HG02840 (cell line): ENCODE data around the gene SYTL3.
"Not testable (repeated sequence)": the region's sequence is repeated elsewhere in the genome, so short reads cannot be mapped to it uniquely, and the experiment has no call there.

Source experiments
- ATAC-seq: cut with Tn5 transposase; IDR thresholded peaks from one replicate; pipeline ENCODE4 v1.9.1; 2021; ENCODE audit warnings: mild to moderate bottlenecking, moderate library complexity, moderate number of reproducible peaks; ENCODE audit not compliant: unreplicated experiment, low FRiP score

SYTL3 gene

DNA sequence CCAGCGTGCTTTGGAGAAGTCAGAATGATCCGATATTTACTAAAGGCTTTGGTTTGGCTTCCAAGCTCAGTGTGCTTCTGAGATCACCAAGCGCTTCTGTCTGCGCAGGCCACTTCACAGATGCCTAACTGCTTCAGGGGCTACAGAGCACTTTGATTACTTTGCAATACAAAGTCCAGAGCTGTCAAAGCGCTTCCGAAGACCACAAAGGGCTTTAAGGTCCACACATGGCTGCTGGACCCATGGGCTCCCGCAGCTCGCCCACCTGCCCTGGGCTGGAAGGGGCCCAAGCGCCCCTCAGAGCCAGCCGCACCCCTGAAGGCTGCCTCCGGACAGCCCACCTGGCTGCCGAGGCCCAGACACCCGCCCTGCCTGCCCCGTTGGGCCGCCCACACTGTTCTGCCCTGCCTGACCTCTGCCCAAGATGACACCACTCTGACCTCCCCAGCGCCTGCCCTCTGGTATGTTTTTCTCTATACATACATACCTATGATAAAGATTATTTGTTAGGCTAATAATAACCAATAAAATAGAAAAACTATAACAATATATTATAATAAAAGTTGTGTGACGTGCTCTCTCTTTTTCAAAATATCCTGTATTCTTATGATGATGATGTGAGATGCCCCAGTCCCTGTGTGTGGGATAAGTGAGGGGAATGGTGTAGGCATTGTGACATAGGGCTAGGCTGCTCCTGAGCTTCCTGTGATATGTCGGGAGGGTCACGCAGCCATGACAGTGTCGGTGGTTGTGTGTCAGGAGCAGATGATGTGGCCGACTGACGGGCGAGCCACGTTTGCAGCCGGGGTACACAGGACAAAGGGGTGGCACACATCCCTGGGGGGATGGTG, 27.9 kb upstream of the SYTL3 start:
- ATAC-seq: no peak

DNA sequence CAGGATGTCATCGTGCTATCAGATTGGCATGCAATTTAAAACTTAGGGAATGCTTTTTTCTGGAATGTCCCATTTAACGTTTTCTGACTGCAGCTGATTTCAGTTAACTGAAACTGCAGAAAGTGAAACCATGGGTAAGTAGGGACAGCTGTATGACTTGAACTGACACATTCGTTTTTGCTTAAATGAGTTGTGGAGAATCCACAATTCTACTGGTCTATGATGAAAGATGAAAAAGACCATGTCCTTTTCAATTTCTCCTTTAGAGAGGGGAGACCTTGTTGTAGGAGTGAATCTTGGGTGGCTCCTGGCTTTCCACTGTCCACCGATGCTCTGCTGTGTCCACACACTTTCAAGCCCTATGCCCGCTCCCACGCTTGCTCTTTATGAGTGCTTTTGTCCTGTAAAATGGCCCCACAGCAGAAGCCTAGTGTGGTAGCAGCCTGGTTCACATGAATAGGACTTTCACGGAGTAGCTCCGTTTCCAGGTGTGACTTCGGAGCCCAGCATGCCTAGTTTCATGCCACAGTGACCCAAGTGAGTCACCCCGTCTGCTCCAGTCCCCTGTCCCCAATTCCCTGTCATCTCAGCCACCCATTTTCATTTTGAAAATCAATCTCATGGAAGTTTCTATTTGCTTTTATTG, 27.2 kb upstream of the SYTL3 start:
- ATAC-seq: no peak

- ATAC-seq: no peak
Measured at GRCh38 chr6:158624684-158625682, 24.9 kb upstream of the SYTL3 start.

DNA sequence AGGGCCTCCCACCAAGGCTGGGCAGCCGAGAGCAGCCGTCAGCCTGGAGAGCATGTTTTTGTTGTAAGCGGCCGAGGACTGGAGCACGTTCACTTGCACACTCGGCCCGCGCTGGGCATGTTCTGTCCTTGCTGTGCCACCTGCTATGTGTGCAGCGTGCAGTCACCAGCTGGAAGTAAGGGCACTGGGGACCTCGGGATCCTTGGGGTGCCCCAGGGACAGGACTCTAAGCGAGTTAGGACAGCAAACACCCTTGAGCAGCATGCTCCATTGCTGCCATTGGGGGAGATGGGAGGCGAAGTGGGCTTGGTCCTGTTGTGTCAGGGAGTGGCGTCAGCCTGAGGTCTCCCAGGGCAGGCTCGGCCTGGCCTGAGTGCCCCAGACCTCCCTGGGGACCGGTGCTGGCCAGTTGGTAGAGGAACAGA, 24.0 kb upstream of the SYTL3 start:
- ATAC-seq: no peak

GRCh38 chr6:158626360-158627167, 23.3 kb upstream of the SYTL3 start:
- ATAC-seq: no peak

GRCh38 chr6:158627168-158627939, 22.5 kb upstream of the SYTL3 start:
- ATAC-seq: no peak

GRCh38 chr6:158627940-158628211, 22.0 kb upstream of the SYTL3 start:
- ATAC-seq: no peak

DNA sequence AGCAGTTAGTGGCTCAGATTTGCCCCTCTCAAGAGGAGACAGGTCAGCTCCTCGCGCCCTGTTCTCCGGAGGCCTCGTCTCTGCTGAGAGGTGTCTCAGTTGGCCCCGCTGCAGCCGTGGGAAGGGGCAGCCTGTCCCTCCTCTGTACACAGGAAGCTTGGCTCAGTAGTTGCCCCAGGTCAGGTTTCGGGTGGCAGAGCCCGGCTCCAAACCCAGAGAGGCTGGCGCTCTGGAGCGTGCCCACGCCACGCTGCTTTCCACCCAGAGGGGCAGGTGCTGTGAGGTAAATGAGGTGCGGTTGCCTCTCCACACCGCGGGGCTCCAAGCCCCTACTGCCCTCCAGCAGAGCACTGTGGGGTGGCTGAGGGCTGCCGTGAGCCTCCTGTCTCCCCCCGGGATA, 21.3 kb upstream of the SYTL3 start:
- no peak for ATAC-seq

- ATAC-seq: no peak
Measured at GRCh38 chr6:158629367-158630221, 20.3 kb upstream of the SYTL3 start.

DNA sequence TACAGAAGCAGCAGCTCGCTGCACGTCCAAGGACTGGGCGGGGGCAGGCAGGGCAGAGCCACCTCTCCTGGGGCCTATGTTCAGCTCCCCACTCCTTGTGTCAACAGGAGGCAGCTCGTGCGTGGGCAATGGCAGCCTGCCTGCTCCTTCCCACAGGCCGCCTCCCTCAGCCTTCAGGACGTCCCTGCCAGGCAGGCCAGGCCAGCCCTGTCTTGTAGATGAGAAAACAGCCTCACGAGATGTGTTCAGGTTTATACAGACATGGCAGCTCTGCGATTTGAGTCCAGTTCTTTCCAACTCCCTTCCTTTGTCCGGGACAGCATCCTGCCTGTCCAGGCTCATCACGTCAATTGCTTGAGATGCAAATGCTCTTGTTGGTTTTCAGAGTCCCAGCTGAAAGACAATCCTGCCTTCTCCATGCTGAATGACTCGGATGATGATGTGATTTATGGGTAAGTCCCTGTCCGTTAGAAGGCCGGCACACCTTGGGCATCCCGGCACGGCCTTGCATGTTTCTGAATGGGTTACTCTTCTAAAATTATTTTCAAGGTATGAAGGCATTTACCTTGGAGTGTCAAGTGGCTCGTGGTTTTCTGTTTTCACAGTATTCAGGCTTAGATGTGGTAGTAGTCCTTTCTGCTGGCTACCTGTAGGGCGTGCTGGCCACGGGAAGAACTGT, 18.8 kb upstream of the SYTL3 start:
- ATAC-seq: no peak

GRCh38 chr6:158631678-158632537, 17.9 kb upstream of the SYTL3 start:
- ATAC-seq: no peak

DNA sequence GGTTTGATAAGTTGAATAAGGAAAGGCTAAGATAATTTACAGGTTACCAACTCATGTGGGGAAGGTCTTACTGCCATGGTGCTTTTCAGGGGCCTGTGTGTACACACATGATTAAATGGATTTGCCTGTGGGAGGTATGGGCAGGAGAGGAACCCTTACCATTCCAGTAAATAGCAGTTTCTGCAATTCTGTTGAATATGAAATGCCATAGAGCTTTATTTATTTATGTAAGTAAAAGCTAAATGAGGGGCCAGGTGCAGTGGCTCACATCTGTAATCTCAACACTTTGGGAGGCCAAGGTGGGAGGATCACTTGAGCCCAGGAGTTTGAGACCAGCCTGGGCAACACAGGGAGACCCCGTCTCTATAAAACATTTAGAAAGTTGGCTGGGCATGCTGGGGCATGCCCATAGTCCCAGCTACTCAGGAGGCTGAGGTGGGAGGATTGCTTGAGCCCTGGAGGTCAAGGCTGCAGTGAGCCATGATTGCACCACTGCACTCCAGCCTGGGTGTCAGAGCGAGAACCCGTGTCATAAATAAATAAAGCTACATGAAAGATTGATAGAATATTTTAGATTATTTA, 17.2 kb upstream of the SYTL3 start:
- ATAC-seq: not testable (repeated sequence)

- no peak for ATAC-seq
Measured at GRCh38 chr6:158633127-158633526, 16.7 kb upstream of the SYTL3 start.

DNA sequence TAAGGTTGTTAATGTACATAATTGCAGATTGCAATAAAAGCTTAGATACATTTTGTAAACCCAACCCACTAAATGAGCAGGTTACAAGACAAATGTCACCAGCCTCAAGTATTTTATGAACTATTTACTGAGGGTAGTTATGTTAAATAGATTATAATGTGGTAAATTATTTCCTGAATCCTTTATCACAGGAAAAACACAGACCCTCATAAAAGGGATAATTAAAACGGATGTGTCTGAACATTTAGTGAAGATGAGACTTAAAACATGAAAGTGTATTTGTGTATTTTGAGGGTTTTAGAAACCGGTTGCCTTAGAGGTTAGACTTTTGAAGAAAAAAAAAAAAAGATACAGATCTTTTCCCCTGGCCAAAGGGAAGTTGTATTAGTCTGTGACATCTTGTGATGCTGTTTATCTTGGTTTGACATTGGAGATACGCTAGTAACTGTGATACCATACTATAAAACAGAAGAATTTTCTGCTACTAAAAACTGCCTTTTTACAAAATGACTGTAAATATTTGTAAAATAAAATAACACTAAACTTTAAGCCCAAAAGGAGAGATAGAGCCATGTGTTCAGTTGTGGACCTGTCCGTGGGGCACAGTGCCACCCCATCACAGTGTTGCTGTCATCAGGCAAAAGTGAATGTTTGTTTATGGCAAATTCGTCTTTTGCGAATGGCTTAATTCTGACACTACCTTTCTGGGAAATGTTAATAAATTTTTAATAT, 15.0 kb upstream of the SYTL3 start:
- ATAC-seq: no peak

DNA sequence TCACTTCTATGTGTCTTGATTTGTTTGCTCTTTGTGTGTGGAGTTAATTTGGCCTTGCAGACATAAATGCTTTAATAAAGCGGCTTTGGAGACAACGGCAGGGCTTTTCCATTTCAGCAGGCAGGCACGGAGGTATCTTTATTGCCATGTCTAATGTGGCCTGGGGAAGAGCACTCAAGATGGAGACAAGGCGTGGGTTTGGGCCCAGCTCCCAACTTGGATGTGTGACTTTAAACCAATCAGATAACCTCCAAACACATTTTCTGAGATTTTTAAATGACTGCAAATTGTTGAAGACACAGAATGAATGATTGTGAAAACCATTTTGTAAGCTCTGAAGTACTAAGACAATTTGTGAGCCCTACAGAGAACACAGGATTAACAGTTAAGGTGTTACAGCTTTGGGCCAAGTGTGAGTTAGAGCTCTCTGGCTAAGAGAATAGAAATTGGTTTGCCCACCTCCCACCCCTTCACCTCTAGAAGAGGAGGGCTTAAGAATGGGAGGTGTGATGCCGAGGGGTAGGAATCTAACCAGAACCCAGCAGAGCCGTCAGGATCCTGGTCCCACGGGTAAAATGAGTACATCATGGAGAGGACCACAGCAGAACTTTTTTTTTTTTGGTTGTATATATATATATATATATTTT, 14.3 kb upstream of the SYTL3 start:
- no peak for ATAC-seq

- ATAC-seq: no peak
Measured at GRCh38 chr6:158636778-158637177, 13.1 kb upstream of the SYTL3 start.
